Stimulated activated CD4-positive, alpha-beta T cell treated with anti-CD3 and anti-CD28 coated beads, Interleukin-4, amount 100 ng/mL, for 48 hours (primary cell): Measurements from ENCODE around the gene ADAM12.
"Not testable (repeated sequence)": the region's sequence is repeated elsewhere in the genome, so short reads cannot be mapped to it uniquely, and the experiment has no call there.

Experiments used
- DNase-seq, 2 donors: peaks; one replicate each; pipeline ENCODE4 v3.0.0-alpha.2; 2020; ENCODE audit warnings: low read depth in 2 of 2

The ADAM12 gene

GRCh38 chr10:126175641-126176262 is 212.5 kb downstream of the ADAM12 start:
- DNase-seq = no peak

- not testable (repeated sequence) for DNase-seq
These were observed 215.5 kb downstream of the ADAM12 start for GRCh38 chr10:126172755-126173154.

GRCh38 chr10:126171555-126171954 is 216.7 kb downstream of the ADAM12 start:
- no peak for DNase-seq

DNA sequence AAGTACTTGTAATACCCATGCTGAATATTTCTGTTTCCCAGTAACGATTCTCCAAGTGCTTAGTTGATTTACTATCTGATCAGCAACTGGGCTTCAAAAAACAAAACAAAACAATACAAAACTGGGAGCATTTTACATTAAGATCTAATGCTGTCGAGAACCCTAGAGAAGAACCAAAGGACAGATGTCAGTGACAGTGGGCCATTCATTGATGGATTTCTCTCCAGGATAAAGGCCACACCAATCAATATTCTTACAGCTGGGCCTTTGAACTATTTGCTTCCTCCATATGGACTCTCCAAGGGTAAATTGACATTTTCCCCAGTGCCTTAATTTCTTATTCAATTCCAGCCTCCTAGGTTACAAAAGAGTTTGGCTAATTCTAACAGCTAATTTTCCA is 217.5 kb downstream of the ADAM12 start:
- DNase-seq = no peak

- no peak for DNase-seq
These were observed 217.9 kb downstream of the ADAM12 start for GRCh38 chr10:126170371-126170770.

GRCh38 chr10:126169899-126170298 is 218.4 kb downstream of the ADAM12 start:
- no peak for DNase-seq

- DNase-seq = peak in 1 of 2 donors; percentile 23
These were observed 221.5 kb downstream of the ADAM12 start for GRCh38 chr10:126166797-126167196.

DNA sequence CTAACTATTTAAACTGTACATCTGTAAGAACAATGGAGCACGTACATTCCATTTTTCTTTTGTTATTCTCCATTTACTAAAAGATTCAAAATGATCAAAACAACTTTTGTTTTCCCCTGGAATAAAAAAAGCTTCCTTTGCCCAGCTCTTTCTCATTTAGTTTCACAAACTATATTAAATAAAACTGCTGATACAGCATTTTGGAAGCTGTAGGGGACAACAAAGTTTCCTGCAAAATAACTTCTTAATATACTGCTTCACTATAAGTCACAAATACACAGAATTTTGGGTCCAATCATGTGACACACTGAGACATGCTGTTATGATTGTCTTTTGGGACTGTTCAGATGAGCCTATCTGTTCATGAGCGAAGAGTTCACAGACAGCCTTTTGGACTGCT is 222.4 kb downstream of the ADAM12 start:
- DNase-seq = no peak

- no peak for DNase-seq
These were observed 224.8 kb downstream of the ADAM12 start for GRCh38 chr10:126163506-126163905.

- no peak for DNase-seq
These were observed 226.6 kb downstream of the ADAM12 start for GRCh38 chr10:126161691-126162090.

- no peak for DNase-seq
These were observed 227.2 kb downstream of the ADAM12 start for GRCh38 chr10:126160971-126161630.

- no peak for DNase-seq
These were observed 227.7 kb downstream of the ADAM12 start for GRCh38 chr10:126160571-126160970.

DNA sequence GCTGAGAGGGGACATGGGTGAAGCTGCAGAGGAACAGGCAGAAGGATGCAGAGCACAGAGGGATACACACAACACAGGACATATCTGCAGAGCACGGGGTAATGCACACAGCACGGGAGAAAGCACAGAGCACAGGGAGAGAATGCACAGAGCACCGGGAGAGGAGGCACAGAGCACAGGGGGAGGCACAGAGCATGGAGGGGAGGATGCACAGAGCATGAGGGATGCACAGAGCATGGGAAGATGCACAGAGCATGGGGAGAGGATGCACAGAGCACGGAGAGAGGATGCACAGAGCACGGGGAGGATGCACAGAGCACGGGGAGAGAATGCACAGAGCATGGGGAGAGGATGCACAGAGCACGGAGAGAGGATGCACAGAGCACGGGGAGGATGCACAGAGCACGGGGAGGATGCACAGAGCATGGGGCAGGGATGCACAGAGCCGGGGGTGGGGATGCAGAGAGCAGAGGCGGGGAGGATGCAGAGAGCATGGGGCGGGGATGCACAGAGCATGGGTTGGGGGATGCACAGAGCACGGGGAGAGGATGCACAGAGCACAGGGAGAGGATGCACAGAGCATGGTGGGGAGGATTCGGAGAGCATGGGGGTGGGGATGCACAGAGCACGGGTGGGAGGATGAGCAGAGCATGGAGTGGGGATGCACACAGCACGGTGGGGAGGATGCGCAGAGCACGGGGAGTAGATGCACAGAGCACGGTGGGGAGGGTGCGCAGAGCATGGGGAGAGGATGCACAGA is 230.0 kb downstream of the ADAM12 start:
- no peak for DNase-seq

DNA sequence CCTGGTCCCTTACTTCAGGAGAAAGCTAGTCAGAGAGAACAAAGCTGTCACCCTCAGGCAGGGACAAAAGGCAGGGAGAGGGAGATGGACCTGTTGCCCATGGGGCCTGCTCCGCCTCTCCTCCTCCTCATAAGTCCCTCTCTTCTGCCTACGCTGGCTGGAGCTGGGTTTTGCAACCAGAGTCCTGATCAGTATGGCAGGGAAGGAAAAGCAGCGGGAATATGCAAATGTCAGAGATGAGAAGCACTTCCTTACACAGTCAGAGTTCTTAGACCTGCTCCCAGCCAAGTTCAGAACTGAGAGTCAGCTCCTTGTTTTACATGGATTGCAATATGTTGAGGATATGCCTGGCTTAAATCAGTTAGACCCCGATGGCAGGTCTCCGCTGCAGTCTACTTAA is 231.1 kb downstream of the ADAM12 start:
- no peak for DNase-seq

DNA sequence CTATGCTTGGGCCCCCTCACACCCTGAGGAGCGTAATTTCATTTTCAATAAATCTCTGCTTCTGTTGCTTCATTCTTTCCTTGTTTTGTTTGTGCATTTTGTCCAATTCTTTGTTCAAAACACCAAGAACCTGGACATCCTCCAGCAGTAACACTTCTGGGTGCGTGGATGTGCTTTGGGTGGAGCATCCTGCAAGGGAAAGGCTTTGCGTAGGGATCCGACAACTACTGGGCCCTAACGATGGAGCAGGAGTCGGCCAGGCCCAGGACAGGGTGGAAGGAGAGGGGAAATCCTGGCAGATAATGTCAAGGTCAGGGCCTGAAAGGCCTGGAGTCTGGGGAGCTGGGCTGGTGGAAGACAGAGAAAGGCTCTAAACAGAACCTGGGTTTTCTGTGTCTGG is 231.8 kb downstream of the ADAM12 start:
- DNase-seq = no peak

- DNase-seq = no peak
These were observed 232.3 kb downstream of the ADAM12 start for GRCh38 chr10:126156012-126156411.

DNA sequence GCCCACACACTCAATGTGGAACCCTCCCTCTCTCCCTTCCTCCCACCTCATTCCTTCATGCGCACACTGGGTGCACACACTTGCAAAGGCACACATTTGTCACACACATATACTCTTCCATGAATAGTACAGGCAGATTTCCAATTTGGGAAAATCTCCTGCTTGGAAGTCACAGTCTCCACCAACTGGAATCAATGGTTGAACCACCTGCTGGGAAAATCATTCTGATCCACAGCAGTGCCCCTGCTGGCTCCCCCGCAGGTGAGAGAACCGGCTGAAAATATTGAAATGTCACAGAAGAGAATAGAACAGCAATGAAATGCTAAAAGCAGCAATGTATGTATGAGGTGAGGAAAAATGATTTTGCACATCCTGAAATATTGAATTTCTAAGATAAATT is 232.7 kb downstream of the ADAM12 start:
- DNase-seq = no peak

- DNase-seq = no peak
These were observed 234.3 kb downstream of the ADAM12 start for GRCh38 chr10:126153711-126154628.

- no peak for DNase-seq
These were observed 240.2 kb downstream of the ADAM12 start for GRCh38 chr10:126147866-126148587.

- DNase-seq = no peak
These were observed 241.5 kb downstream of the ADAM12 start for GRCh38 chr10:126146771-126147170.

- DNase-seq = no peak
These were observed 245.2 kb downstream of the ADAM12 start for GRCh38 chr10:126143117-126143516.
